DMS153 treated with DMSO at 0.1 percent for 48 hours (cell line): ENCODE measurements around the gene UHMK1.

Experiments
- DNase-seq: peaks from one replicate; lab custom pipeline; 2025; ENCODE audit not compliant: unreplicated experiment; lab: John Stamatoyannopoulos, UW

The UHMK1 gene

GRCh38 chr1:162527314-162527713 lies 29.7 kb downstream of the UHMK1 start:
- DNase-seq = no peak

- DNase-seq = no peak
These were observed 32.8 kb downstream of the UHMK1 start for GRCh38 chr1:162530307-162530987.

GRCh38 chr1:162530988-162531319 lies 33.3 kb downstream of the UHMK1 start:
- no peak for DNase-seq

- DNase-seq = no peak
These were observed 37.9 kb downstream of the UHMK1 start for GRCh38 chr1:162535501-162535900.

- no peak for DNase-seq
These were observed 38.9 kb downstream of the UHMK1 start for GRCh38 chr1:162536511-162536910.

- no peak for DNase-seq
These were observed 39.6 kb downstream of the UHMK1 start for GRCh38 chr1:162537216-162537615.

- DNase-seq = no peak
These were observed 41.3 kb downstream of the UHMK1 start for GRCh38 chr1:162538815-162539431.

GRCh38 chr1:162541619-162542141 lies 44.1 kb downstream of the UHMK1 start:
- no peak for DNase-seq

GRCh38 chr1:162543228-162543627 lies 45.6 kb downstream of the UHMK1 start:
- DNase-seq = no peak

- DNase-seq = no peak
These were observed 50.6 kb downstream of the UHMK1 start for GRCh38 chr1:162548170-162548569.

- DNase-seq = no peak
These were observed 51.4 kb downstream of the UHMK1 start for GRCh38 chr1:162549001-162549400.

- DNase-seq = no peak
These were observed 53.3 kb downstream of the UHMK1 start for GRCh38 chr1:162550925-162551324.

GRCh38 chr1:162551969-162552683 lies 54.5 kb downstream of the UHMK1 start:
- no peak for DNase-seq

- no peak for DNase-seq
These were observed 55.1 kb downstream of the UHMK1 start for GRCh38 chr1:162552684-162553252.

- no peak for DNase-seq
These were observed 56.6 kb downstream of the UHMK1 start for GRCh38 chr1:162554258-162554657.

- no peak for DNase-seq
These were observed 59.9 kb downstream of the UHMK1 start for GRCh38 chr1:162557536-162557935.

GRCh38 chr1:162560303-162561036 lies 62.9 kb downstream of the UHMK1 start:
- DNase-seq = peak; percentile 49

GRCh38 chr1:162561037-162561615 lies 63.5 kb downstream of the UHMK1 start:
- DNase-seq = peak; percentile 98

- no peak for DNase-seq
These were observed 64.2 kb downstream of the UHMK1 start, which contains the start of gene UAP1 for GRCh38 chr1:162561616-162562469. Gene UAP1, plus strand, starts transcription at chr1:162561722. Its CDS starts 4,347 bp downstream, at chr1:162566069.

- DNase-seq = no peak
These were observed 64.8 kb downstream of the UHMK1 start for GRCh38 chr1:162562470-162562828.
